ENCODE results near the gene TIPRL.

The TIPRL gene

DNA sequence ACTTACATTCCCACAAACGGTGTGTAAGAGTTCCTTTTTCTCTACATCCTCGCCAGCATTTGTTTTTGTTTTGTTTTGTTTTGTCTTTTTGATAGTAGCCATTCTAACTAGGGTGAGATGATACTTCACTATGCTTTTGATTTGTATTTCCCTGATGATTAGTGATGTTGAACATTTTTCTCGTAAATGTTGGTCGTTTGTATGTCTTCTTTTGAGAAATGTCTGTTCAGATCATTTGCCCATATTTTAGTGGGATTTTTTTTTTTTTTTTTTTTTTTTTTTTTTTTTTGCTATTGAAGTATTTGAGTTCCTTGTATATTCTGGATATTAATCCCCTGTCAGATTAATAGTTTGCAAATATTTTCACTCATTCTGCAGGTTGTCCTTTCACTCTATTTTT, 22.9 kb upstream of the TIPRL start:
- no peak overlapping the region for H3K9ac ChIP-seq
- TF ChIP-seq, protein P1, sequence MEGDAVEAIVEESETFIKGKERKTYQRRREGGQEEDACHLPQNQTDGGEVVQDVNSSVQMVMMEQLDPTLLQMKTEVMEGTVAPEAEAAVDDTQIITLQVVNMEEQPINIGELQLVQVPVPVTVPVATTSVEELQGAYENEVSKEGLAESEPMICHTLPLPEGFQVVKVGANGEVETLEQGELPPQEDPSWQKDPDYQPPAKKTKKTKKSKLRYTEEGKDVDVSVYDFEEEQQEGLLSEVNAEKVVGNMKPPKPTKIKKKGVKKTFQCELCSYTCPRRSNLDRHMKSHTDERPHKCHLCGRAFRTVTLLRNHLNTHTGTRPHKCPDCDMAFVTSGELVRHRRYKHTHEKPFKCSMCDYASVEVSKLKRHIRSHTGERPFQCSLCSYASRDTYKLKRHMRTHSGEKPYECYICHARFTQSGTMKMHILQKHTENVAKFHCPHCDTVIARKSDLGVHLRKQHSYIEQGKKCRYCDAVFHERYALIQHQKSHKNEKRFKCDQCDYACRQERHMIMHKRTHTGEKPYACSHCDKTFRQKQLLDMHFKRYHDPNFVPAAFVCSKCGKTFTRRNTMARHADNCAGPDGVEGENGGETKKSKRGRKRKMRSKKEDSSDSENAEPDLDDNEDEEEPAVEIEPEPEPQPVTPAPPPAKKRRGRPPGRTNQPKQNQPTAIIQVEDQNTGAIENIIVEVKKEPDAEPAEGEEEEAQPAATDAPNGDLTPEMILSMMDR (IDR thresholded peaks at IDR 0.05) = no peak

GRCh38 chr1:168157638-168158037, 21.1 kb upstream of the TIPRL start:
- Histone ChIP-seq H3K9me3 (ENCODE audit: control insufficient read depth, low read length) (no peaks in the 10 kb centered on the region), H3K9ac (no peak overlapping the region), H3K79me2 (no peaks in the 10 kb centered on the region), H3K4me1 (no peaks in the 10 kb centered on the region), H3K4me2 (ENCODE audit: low read length) (no peak overlapping the region), H3K27me3 (ENCODE audit: control insufficient read depth, insufficient read depth, low read length) (no peaks in the 10 kb centered on the region), H3K27ac (no peak overlapping the region), H3K4me3 (ENCODE audit: low read depth, low read length) (no peak overlapping the region), H3K36me3 (ENCODE audit: control insufficient read depth, insufficient read depth, low read length) (no peaks in the 10 kb centered on the region), H2AFZ (no peak overlapping the region)
- TF ChIP-seq, protein P1 (IDR thresholded peaks at IDR 0.05) = no peak

More for the DNA sequence above, 22.9 kb upstream of the TIPRL start:
- no peak overlapping the region for H3K27ac ChIP-seq
- no peak overlapping the region for H3K4me2 ChIP-seq (ENCODE audit: low read length)
- H3K4me3 ChIP-seq (ENCODE audit: low read depth, low read length) = no peak overlapping the region
- H3K4me1 ChIP-seq = no peaks in the 10 kb centered on the region
- H3K79me2 ChIP-seq = no peaks in the 10 kb centered on the region
- H3K27me3 ChIP-seq (ENCODE audit: control insufficient read depth, insufficient read depth, low read length) = no peaks in the 10 kb centered on the region
- no peaks in the 10 kb centered on the region for H3K9me3 ChIP-seq (ENCODE audit: control insufficient read depth, low read length)
- H3K36me3 ChIP-seq (ENCODE audit: control insufficient read depth, insufficient read depth, low read length) = no peaks in the 10 kb centered on the region
- no peak overlapping the region for H2AFZ ChIP-seq

DNA sequence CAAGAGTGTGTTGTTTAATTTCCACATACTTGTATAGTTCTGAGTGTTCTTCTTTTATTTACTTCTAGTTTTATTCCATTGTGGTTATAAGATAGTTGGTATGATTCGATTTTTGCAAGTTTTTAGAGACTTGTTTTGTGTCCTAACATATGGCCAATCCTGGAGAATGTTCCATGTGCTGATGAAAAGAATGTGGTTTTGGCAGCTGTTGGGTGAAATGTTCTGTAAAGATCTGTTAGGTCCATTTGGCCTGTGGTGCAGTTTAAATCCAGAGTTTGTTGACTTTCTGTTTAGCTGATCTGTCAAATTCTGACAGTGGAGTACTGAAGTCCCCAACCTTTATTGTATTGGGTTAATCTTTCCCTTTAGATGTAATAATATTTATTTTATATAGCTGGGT, 19.5 kb upstream of the TIPRL start:
- Histone ChIP-seq H2AFZ (no peak overlapping the region), H3K27ac (no peak overlapping the region), H3K4me3 (ENCODE audit: low read depth, low read length) (no peak overlapping the region), H3K27me3 (ENCODE audit: control insufficient read depth, insufficient read depth, low read length) (no peaks in the 10 kb centered on the region), H3K36me3 (ENCODE audit: control insufficient read depth, insufficient read depth, low read length) (no peaks in the 10 kb centered on the region), H3K4me2 (ENCODE audit: low read length) (no peak overlapping the region), H3K9ac (no peak overlapping the region), H3K4me1 (no peaks in the 10 kb centered on the region), H3K9me3 (ENCODE audit: control insufficient read depth, low read length) (no peaks in the 10 kb centered on the region), H3K79me2 (no peaks in the 10 kb centered on the region)
- TF ChIP-seq, protein P1 (IDR thresholded peaks at IDR 0.05) = no peak

DNA sequence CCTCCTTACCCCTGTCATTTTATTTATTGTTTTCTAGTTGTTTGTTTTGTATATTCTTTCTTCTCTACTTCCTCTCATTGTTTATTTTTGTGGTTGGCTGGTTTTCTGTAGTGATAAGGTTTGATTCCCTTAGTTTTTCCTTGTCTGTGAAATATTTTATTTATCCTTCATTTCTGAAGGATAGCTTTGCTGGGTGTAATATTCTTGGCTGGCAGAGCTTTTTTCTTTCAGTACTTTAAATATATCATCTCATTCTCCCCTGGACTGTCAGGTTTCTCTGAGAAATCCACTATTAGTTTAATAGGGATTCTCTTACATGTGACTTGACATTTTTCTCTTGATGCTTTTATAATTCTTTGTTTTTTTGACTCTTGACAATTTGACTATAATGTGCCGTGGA, 18.8 kb upstream of the TIPRL start:
- Histone ChIP-seq H3K9ac (no peak overlapping the region), H3K4me2 (ENCODE audit: low read length) (no peak overlapping the region), H3K27me3 (ENCODE audit: control insufficient read depth, insufficient read depth, low read length) (no peaks in the 10 kb centered on the region), H3K9me3 (ENCODE audit: control insufficient read depth, low read length) (no peaks in the 10 kb centered on the region), H3K4me3 (ENCODE audit: low read depth, low read length) (no peak overlapping the region), H2AFZ (no peak overlapping the region), H3K27ac (no peak overlapping the region), H3K4me1 (no peaks in the 10 kb centered on the region), H3K36me3 (ENCODE audit: control insufficient read depth, insufficient read depth, low read length) (no peaks in the 10 kb centered on the region), H3K79me2 (no peaks in the 10 kb centered on the region)
- TF ChIP-seq, protein P1 (IDR thresholded peaks at IDR 0.05) = no peak

DNA sequence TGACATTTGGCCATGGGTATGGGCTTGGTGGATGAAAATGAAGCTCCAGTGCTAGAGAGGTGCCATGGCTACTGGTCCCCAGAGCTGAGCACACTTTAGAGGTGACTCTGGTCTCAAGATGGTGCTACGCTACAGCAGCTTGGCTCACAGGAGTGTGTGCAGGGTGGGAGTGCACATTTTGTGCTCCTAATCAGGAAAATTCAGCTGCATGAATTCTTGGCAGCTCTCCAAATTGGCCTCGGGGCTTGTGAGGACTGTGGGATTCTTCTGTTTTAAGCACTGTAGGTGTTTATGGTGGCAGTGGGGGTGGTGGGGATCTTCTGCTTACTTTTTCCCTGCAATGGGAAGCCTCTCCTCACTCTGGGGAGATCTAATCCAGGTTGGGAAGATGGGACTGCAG, 17.3 kb upstream of the TIPRL start:
- no peaks in the 10 kb centered on the region for H3K27me3 ChIP-seq (ENCODE audit: control insufficient read depth, insufficient read depth, low read length)
- TF ChIP-seq, protein P1 (IDR thresholded peaks at IDR 0.05) = no peak
- H3K4me2 ChIP-seq (ENCODE audit: low read length) = no peak overlapping the region
- no peak overlapping the region for H2AFZ ChIP-seq
- no peak overlapping the region for H3K27ac ChIP-seq
- H3K9me3 ChIP-seq (ENCODE audit: control insufficient read depth, low read length) = no peaks in the 10 kb centered on the region
- H3K4me1 ChIP-seq = no peaks in the 10 kb centered on the region
- no peak overlapping the region for H3K4me3 ChIP-seq (ENCODE audit: low read depth, low read length)
- no peaks in the 10 kb centered on the region for H3K36me3 ChIP-seq (ENCODE audit: control insufficient read depth, insufficient read depth, low read length)
- no peaks in the 10 kb centered on the region for H3K79me2 ChIP-seq
- H3K9ac ChIP-seq = no peak overlapping the region
